ENCODE data around the gene NPB.
A peak's percentile ranks its signal among the peaks of the same experiment; 100 is the strongest.

Gene NPB

DNA sequence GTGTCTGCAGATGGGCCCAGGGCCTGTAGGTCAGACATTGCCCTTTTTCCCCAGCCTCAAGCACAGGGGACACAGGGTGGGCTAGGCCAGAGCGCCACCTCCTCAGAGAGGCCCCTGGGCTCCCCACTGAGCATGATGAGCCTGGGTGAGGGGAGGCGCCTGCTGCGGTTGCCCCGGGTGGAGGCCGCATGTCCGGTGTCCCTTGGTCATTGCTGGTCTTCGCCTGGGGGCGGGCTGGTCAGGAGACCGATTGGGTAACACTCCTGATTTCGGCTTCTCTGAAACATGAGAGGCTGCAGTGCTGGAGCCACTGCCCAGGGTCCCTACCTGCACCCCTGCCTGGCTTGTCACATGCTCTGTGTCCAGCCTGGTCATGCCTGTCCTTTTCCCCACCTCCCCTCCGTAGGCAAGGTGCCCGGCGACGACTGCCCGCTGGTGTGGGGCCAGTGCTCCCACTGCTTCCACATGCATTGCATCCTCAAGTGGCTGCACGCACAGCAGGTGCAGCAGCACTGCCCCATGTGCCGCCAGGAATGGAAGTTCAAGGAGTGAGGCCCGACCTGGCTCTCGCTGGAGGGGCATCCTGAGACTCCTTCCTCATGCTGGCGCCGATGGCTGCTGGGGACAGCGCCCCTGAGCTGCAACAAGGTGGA, 2.4 kb upstream of the NPB start:
- DNase-seq = no peak

DNA sequence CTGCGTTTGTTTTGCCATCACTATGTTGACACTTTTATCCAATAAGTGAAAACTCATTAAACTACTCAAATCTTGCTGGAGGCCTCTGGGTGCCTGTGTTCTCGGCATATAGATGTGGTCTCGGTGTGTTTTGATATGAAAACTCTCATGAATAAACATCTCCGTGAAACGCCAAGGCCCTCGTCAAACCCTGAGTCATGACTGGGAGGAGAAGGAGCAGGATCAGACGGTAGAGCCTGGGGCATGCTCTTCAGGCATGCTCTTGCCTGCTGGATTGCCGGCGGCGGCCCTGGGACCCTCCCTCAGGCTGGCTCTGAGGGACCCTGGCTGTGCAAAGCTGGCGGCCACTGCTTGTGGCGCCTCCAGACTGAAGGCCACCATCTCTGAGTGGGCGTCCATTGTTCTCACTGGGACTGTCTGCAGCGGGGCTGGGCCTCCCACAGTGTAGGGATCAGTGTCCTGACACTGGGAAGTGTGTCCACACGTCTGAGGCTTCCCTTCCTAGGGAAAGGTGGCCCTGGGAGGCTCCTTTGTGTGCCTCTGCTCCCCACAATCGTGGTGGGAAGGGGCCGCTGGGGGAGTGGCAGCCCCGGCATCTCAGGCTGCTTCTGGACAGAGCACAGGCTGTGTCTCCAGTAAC, 1.7 kb upstream of the NPB start:
- DNase-seq = no peak

DNA sequence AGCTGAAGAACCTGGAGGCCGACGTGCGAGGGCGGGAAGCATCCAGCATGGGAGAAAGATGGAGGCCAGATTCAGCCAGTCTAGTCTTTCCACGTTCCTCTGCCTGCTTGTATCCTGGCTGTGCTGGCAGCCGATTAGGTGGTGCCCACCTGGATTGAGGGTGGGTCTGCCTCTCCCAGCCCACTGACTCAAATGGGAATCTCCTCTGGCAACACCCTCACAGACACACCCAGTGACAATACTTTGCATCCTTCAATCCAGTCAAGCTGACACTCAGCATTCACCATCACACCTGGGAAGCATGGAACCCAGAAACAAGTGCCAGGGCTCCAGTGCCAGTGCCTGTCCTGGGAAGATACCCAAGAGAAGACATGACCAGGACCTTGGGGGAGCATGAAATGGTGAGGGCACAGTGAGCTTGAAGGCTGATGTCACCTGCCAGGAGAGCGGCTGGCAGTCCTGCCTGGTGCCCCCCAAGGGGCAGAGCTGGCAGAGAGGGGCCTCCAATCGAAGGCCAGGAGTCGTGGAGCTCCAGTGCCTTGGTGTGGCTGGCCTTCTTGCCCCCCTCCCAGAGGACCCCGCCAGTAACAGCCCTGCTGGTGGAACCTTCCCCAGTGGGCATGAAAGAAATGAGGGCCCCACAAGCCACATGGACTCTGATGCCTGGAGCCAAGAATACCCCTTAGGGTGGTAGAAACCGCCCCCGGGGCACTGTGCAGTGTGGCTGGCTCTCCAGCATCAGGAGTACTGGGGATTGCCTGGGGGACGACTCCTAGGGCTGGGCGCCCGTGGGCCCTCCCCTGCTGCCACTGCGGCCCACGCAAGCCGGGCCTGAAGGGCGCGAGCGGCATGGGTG, 643 bp upstream of the NPB start:
- no peak for DNase-seq

DNA sequence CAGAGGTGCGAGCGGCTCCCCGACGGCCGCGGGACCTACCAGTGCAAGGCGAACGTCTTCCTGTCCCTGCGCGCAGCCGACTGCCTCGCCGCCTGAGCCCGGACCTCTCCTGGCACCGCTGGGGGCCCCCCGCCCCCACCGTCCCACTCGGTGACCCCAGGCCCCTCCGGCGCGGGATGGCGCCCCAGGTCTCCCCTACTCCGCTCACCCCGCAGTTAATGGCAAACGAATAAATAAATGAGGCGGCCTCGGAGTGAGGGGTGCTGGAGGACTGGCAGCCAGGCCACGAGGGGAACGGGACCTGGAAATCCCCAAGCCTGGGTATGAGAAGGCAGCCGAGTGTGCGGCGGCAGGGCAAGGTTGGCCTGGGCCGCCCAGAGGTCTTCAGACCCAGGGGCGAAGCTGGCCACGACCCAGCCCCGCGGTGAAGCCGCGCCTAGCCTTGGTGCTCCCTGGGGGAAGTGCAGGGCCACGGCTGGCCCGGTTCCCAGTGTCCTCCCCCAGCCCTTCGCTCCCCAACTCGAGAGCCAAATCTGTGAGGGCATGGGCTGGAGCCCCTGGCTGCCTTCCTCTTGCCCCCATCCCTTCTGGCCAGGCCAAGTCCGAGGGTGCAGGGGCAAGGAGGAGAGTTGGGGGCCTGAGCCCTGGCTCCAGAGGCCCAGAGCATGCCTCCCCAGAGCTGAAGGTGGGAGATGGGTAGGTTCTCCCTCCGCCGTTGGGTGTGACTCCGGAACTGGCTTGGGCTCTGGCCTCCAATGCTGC, 796 bp downstream of the NPB start:
- no peak for DNase-seq

DNA sequence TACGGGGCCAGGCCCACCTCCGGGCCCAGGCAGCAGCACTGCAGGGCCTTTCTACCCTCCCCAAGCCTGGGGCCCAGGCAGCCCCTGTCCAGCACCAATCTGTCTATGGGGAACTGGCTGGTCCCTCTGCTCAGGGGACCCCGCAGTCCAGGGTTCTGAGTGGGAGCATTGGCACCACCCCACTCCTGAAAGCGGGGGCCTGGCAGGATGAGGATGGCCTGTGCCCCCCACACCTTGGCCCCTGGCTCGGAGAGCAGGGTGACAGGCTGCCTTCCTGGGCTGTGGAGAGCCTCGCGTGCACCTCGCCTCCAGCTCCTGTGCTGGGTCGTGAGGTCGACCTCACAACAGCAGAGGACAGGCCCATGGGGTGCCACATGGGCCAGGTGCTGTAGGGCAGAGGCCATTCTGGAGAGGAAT, 1.4 kb downstream of the NPB start:
- DNase-seq = no peak

DNA sequence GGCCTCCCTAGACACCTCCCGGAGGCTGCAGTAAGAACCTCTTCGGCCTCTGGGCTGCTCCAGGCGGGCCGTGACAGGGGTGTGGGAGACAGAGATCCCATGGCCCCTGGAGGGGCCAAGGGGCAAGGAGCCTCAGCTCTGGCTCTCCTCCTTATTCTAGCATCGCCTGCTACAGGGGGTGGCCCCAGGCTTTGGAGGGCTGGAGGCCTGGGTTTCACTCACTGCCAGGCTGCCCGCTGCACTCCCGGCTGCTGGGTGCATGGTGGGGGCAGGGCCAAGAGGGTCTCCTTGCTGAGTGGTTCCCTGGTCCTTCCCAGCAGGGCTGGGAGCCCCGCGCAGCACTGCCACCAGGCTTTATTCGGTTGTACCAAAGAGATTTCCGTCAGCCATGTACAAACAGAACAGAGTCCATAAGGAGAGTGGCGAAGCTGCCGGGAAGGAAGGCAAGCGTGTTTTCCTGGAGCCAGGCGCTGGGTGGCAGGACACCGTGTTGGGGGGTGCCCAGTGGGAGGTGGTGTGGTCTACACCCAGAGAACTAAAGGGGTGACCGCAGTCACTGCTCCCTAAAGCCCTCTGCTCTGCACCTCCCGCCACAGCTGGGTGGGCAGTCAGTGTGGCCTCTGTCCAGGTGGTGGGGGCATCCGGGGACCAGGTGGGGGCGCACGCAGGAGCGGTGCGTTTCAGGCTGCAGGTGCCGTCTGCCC, 2.0 kb downstream of the NPB start:
- DNase-seq = no peak

DNA sequence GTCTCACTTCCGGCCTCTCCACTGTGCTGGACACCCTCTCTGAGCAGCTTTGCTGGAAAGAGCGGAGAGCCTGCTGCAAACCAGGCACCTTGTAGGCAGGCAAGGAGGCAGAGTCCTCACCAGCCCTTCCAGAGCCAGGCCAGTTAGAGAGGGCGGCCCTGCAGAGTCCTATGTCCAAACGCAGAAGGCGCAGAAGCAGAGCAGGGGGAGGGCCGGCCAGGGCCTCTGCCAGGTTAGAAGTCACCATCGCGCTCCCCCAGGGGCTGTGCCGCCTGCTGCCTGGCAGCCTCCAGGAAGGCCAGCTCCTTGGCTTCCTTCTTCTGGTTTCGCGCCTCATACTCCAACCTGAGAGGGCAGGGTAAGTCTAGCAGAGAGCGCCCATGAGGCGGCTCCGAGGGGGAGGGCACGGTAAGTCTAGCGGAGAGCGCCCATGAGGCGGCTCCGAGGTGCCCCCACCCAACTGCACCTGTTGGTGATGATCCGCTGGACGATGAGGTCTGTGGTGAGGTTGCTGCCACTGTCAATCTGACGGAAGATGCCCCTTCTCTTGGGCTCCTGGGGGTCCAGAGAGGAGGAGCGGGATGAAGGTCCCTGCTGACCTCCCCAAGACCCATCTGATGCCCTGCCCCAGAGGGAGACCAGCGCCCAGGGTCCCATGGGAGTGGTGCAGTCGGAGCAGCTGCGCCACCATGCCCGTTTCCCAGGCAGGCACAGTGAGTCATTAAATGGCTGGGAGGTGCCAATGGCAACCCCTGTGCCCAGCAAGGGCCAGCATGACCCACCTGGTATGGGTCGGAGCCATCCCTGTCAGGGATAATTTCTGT, 2.8 kb downstream of the NPB start:
- DNase-seq = no peak

DNA sequence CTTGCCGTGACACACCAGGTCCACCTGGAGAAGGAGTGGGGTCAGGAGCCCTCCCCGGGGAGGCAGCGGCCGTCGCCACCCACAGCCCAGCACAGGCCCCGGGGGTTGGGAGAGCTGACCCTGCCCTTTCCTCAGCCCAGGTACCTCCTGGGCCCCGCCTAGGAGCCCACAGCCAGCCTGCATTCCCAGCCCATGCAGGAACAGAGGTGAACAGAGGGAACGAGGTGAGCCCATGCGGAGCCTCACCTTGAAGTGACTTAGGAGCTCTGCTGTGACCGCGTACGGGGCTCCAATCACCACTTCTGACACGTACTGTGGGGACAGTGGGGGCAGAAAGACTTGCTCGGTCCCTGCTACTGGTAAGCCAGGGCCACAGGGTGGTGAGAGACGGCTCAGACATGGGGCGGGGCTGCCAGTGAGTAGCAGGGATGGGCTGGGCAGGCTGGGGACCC, 3.4 kb downstream of the NPB start:
- DNase-seq = no peak

DNA sequence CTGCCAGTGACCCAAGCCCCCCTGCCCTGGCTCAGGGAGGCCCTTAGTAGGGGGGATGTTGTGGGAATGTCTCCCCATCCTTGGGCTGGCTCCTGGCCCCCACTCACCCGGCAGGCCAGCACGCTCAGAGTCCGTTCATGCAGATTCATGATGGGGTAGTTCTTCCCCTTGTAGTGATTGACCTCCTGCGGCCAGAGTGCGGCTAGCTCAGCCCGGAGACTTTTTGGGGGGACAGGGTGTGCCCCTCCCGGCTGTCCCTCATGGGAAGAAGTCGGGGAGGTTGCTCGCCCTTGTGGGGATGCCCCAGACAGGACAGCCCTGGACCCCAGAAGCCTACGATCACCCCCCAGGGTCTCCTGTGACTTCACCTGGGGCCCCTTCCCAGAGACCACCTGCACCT, 4.0 kb downstream of the NPB start:
- no peak for DNase-seq

DNA sequence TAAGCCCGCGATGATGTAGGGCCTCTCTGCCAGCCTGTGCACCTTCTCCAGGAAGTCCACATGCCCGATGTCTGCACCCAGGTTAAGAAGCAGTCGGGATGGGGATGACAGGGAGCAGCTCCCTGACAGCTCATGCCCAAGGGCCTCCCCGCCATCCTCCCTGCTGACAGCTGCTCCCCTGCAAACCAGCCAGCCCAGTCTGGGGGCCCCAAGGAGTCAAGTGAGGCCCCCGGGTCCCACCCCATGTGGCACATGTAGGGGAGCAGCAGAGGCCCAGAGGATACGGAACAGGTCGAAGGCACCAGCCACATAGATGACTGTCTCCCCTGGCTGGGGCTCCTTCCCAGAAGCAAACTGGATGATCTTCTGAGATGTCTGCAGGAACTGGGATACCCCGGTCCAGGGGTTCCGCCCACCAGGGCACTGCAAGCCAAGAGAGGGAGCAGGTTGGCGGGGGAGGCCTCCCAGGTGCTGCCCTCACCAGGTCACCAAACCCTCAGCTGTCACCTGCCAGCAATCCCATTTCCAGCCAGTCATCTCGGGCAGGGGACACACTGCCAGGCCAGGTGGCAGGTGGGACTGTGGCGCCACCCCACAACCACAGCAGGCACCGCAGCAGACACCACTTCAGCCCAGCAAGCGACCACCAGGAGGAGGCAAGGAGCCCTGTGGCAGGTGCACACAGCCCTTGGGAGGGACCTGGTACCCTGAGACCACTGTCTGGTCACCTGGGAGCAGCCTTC, 4.6 kb downstream of the NPB start:
- no peak for DNase-seq

DNA sequence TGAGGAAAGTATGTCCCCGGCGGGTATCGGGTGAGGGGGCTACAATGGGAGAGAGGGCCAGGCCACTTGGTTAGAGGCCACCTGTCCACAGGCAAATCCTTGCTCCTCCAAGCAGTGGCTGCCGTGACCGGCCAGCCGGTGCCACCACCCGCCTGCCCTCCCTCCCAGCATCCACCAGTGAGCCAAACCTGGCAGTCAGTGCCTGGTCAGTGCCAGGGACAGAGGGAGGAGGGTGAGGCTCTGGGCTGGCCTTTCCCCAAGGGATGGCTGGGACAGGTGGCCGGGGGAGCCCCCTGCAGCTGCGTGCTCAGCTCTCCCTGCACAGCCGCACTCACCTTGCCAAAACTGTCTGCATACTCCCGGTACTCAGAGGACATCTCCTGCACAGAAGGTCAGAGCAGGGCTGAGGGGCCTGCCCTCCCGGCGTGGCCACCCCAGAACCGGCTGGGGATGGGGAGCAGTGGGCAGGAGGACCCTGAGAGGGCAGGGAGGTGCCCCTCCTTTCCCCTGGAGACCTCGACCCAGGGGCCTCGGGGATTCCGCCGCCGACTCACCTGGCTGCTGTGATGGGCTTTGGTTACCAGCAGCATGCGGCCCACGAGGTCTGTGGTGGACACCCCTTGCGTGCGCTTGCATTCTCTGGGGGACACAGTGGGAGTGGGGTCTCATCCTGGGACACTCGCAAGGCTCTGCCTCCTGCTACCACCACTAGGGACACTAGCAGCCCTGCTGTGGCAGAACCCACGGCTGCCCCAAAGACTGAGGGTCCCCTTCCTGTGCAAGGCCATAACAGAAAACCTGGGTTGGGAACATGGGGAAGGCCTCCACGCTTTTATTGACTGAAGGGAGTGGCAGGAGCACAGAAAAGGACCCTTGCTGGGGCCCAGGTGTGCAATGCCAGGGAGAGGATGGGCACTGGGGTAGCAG, 5.4 kb downstream of the NPB start:
- DNase-seq = no peak

DNA sequence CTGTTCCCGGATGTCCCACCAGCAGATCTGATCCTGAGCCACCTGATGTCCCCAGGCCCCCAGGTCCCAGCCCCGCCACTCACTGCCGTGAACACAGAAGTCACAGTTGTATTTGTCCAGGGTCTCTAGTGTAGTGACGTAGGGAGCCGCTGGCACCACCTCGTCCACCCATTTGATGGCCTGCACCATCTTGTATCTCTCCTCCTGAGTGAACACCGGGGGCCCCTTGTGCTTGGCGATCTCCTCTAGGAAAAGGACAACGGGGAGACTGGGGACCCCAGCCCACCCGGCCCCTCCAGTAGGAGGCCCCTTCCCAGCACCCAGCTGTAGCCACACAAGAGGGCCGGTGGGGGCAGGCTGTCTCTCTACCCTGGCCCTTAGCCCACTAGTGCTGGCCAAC, 6.8 kb downstream of the NPB start:
- DNase-seq = no peak

DNA sequence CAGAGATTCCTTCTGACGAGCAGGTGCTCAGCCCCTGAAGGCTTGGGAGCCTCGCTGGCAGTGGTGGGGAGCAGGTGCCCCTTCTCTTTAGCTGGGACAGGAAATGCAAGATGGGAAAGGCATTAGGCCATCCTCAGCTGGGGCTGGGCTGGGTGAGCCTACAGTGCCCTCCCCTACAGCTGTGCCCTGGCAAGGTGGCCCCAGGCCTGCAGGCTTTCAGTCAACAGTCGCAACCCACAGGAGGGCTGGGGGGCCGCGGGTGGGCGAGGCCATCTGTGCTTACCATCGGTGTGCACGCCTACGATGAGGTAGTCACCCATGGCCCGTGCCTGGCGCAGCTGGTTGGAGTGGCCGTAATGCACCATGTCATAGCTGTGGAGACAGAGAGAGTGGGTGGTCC, 7.2 kb downstream of the NPB start:
- DNase-seq = no peak

DNA sequence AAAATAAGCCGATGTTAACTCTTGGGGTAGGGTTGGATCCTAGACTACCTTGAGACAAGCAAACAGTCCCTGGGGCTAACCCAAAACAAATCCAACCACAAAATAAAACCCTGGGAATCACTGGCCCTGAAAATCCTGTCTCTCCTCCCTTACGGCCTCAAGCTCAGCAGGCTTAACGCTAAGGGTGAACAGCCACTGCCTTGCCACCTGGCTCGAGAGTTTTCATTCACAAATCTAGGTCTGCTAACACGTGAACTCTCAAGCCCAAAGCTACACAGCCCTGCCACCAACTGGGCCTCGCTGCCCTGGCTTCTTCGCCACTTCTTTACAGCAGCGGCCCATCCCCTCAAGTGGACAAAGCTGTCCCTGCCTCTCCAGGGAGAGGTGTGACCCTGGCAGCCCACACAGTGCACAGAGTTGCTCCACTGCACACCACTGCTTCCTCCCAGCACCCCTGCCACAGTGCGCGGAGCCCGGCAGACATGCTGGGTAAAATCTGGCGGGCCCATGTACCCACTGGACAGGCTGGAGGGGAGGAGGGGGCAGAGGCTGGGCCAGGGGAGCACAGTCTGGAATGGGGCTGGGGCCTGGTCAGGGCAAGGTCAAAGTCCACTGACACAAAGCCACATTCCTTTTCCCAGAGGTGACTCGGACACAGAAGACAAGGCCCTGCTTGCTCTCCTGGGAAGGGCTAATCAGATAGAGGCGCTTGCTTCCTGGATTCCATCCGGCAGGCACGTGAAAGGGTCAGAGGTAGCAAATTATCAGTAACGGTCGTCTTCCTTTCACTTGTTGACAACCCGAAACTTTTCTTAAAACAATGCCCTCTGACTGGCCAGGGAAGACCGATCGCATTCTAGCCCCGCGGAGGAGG, 8.2 kb downstream of the NPB start:
- DNase-seq = no peak

DNA sequence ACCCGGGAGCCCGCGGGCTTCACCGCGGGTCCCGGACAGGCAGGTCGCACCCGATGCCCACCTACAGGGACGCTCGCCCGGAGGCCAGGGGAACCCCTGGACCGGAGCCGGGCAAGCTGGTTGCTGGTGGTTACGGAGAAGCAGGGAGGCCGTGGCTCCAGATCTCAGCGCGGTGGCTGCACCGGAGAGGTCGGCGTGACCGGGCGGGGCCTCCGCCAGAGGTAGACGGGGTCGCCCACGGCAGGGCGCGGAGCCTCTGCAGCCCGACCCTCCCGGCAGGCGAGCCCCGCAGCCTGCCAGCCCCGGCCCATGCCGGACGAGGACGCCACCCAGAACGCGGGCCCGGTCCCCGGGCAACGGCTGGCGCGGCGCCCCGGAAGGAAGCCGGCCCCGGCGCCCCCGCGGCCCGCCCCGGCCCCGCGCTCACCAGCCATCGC, 8.8 kb downstream of the NPB start:
- no peak for DNase-seq

DNA sequence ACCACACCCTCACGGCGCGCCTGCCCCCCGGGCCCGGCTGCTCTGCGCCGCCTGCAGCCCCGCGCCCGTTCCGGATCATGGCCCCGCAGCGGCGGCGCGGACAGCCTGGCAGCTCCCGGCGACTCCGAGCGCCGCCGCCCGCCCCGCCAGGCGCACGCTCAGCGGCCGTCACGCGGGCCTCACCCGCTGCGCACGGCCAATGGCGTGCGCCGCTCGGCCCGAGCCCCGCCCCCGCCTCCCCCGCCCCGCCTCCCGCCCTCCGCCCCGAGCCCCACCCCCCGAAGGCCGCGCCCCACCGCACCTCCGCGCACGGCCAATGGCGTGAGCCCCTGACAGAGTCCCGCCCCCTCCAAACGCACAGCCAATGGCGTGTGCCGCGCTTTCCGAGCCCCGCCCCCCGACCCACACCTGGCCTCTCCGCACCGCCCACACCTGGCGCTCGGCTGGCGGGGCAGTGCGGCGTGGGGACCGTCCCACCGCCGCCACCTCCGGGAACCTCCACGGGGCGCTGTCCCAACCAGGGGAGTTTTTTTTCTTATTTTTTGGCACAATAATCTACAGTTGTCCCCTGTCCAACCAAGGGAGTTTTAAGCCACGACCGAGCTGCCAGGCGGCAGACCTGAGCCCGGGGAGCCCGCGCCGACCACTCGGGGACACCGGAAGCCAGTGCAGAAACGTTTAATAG, 9.4 kb downstream of the NPB start, which contains the start of gene PCYT2:
TSS of gene PCYT2 (minus strand) at position 123 of the 685 bp plus-strand sequence. CDS start at position 79, 44 bp downstream.
- peak; percentile 75 to 89 (median 78) for DNase-seq

DNA sequence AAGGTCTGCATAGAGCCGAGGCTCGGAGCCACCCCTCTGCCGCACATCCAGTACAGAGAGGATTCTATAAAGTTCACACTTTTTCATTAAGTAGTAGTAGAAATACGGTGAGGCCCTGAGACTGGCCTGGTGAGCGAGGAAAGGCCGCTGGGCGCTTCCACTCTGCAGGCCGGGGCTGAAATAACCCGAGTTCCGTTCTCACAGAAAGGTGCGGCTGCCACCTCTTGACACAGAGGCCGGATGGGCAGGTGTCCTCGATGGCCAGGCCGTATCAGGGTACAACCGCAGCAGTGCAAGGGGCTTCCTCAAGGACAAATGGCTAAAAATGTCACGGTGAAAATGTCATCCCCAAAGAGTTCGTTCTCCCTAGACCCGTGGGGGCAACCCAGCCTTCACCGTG, 9.9 kb downstream of the NPB start:
- DNase-seq = no peak
